ENCODE results near the gene FAM50B.

The FAM50B gene

GRCh38 chr6:3838992-3839867 lies 9.9 kb upstream of the FAM50B start:
- Histone ChIP-seq H3K27ac (ENCODE audit: low read depth, low read length) (no peak overlapping the region), H3K9me3 (ENCODE audit: low read length) (no peaks in the 10 kb centered on the region), H3K36me3 (ENCODE audit: insufficient read depth, low read length) (no peaks in the 10 kb centered on the region), H3K27me3 (ENCODE audit: control insufficient read depth in 1 of 2, insufficient read depth in 2 of 2, low read length in 2 of 2) (no peaks in the 10 kb centered on the region), H3K4me3 (ENCODE audit: low read depth in 1 of 2, low read length in 2 of 2) (no peak overlapping the region), H3K4me1 (ENCODE audit: insufficient read depth, low read length) (peaks cover 12% of the 10 kb centered on the region), H3K9ac (ENCODE audit: low read length) (no peak overlapping the region)

DNA sequence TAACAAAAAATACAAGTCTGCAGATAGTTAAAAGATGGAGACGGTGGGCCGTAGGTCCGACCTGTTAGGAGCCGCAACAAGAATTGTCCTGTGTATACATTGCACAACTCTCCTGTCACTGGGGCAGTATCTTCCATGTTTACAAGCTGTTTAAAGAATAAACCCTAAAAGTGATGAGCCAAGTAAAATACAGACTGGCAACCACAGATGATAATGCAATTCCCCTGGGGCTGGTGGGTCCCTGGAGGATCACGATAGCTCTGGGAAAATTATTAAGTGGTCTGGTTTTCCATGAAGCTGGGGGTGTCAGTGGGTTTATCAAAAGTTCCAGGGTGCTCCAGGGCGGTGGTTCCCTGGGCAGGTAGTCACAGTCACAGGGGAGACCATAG lies 8.1 kb upstream of the FAM50B start:
- H3K27me3 ChIP-seq (ENCODE audit: control insufficient read depth in 1 of 2, insufficient read depth in 2 of 2, low read length in 2 of 2), result no peaks in the 10 kb centered on the region
- no peaks in the 10 kb centered on the region for H3K9me3 ChIP-seq (ENCODE audit: low read length)
- no peak overlapping the region for H3K4me3 ChIP-seq (ENCODE audit: low read depth in 1 of 2, low read length in 2 of 2)
- peaks cover 12% of the 10 kb centered on the region for H3K4me1 ChIP-seq (ENCODE audit: insufficient read depth, low read length)
- H3K27ac ChIP-seq (ENCODE audit: low read depth, low read length), result no peak overlapping the region
- H3K9ac ChIP-seq (ENCODE audit: low read length), result no peak overlapping the region
- H3K36me3 ChIP-seq (ENCODE audit: insufficient read depth, low read length), result no peaks in the 10 kb centered on the region

DNA sequence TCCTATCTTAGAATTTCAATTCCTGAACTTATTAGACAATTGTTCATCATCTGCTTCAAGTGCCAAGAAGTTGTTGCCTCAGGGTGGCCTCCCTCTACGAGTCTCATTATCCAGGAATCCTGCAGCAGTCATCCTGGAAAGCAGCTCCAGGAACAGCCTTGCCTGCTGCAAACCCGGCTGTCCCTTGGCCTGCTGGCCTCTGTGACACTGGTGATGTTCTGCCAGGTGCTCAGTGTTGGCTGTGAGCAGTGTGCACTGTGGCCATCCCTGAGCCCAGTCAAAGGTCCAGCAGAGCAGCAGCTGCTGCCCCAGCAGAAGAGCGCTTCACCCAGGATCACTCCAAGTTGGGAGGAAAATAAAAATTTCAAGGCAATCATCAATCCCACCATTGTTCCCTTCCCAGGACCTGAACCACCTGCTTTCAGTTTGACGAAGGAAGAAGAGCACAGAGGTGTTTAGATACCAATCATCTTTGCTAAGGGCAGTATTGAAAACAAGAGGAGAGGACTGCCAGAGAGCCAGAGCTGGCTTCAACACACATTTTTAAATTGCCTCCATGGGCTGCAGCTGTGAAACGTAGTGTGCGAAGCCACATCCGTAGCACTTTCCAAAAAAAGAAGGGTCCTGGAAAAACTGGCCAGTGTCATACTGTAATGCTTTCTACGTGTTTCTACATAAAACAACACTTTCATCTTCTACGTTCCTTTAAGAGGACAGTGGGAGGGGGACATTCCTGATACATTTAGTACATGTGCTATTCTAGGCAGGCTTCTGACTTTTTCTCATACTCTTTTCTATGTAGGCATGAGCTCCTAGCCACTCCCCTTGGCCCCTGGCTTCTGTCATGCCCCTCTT lies 7.2 kb upstream of the FAM50B start:
- Histone ChIP-seq H3K4me3 (ENCODE audit: low read depth in 1 of 2, low read length in 2 of 2) (no peak overlapping the region), H3K9ac (ENCODE audit: low read length) (no peak overlapping the region), H3K27me3 (ENCODE audit: control insufficient read depth in 1 of 2, insufficient read depth in 2 of 2, low read length in 2 of 2) (no peaks in the 10 kb centered on the region), H3K4me1 (ENCODE audit: insufficient read depth, low read length) (peaks cover 12% of the 10 kb centered on the region), H3K36me3 (ENCODE audit: insufficient read depth, low read length) (no peaks in the 10 kb centered on the region), H3K27ac (ENCODE audit: low read depth, low read length) (no peak overlapping the region), H3K9me3 (ENCODE audit: low read length) (no peaks in the 10 kb centered on the region)

DNA sequence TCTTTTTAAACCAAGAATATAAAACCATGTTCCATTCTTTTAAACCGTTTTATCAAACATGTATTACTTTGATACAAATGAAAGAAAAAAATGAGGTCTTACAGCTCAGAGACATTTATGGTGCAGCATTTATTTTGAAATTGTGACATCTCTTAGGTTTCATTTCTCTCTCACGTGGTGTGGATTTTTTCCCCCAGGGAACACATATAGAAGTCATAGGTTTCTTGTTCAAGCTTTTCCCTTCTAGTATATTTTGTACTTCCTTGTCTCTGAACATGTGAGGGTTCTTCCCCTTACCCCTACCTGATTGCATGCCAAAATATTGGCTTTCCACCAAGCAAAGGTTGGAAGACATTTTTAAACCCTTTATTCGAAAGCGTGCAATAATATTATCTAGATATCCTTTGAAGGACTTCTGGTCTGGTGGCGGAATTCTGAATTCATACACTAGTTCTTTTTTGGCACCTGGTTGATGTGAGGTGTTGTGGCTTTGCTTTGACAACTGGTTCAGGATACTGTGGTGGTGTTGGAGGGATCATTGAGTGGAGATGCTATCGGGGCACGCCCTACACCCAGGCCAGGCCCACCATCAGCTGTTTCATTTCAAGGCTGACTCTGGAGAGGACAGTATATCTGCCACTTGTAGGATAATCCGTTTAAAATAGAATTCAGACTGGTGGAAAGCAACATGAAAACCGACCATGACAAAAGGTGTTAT lies 5.6 kb upstream of the FAM50B start:
- H3K36me3 ChIP-seq (ENCODE audit: insufficient read depth, low read length), result no peaks in the 10 kb centered on the region
- no peak overlapping the region for H3K9ac ChIP-seq (ENCODE audit: low read length)
- no peak overlapping the region for H3K4me3 ChIP-seq (ENCODE audit: low read depth in 1 of 2, low read length in 2 of 2)
- H3K9me3 ChIP-seq (ENCODE audit: low read length), result no peaks in the 10 kb centered on the region
- H3K27me3 ChIP-seq (ENCODE audit: control insufficient read depth in 1 of 2, insufficient read depth in 2 of 2, low read length in 2 of 2), result no peaks in the 10 kb centered on the region
- H3K27ac ChIP-seq (ENCODE audit: low read depth, low read length), result no peak overlapping the region
- H3K4me1 ChIP-seq (ENCODE audit: insufficient read depth, low read length), result peaks cover 16% of the 10 kb centered on the region

- no peaks in the 10 kb centered on the region for H3K27me3 ChIP-seq (ENCODE audit: control insufficient read depth in 1 of 2, insufficient read depth in 2 of 2, low read length in 2 of 2)
- H3K4me3 ChIP-seq (ENCODE audit: low read depth in 1 of 2, low read length in 2 of 2), result no peak overlapping the region
- peaks cover 18% of the 10 kb centered on the region for H3K4me1 ChIP-seq (ENCODE audit: insufficient read depth, low read length)
- no peaks in the 10 kb centered on the region for H3K9me3 ChIP-seq (ENCODE audit: low read length)
- no peak overlapping the region for H3K9ac ChIP-seq (ENCODE audit: low read length)
- no peak overlapping the region for H3K27ac ChIP-seq (ENCODE audit: low read depth, low read length)
- no peaks in the 10 kb centered on the region for H3K36me3 ChIP-seq (ENCODE audit: insufficient read depth, low read length)
Measured at GRCh38 chr6:3844097-3844463, 5.1 kb upstream of the FAM50B start.

DNA sequence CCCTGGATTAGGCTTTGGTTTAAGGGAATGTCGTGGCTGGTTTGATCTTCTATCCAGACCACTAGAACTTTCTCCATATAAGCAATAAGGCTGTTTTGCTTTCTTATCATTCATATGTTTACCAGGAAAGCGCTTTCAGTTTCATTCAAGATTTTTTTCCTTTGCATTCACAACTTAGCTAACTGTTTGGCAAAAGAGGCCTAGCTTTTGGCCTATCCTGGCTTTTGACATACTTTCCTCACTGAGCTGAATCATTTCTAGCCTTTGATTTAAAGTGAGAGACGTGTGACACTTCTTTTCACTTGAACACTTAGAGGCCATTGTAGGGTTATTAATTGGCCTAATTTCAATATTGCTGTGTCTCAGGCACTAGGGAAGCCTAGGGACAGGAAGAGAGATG lies 1.7 kb upstream of the FAM50B start:
- Histone ChIP-seq H3K27ac (ENCODE audit: low read depth, low read length) (no peak overlapping the region), H3K27me3 (ENCODE audit: control insufficient read depth in 1 of 2, insufficient read depth in 2 of 2, low read length in 2 of 2) (no peaks in the 10 kb centered on the region), H3K36me3 (ENCODE audit: insufficient read depth, low read length) (no peaks in the 10 kb centered on the region), H3K4me1 (ENCODE audit: insufficient read depth, low read length) (peaks cover 16% of the 10 kb centered on the region), H3K9me3 (ENCODE audit: low read length) (no peaks in the 10 kb centered on the region), H3K4me3 (ENCODE audit: low read depth in 1 of 2, low read length in 2 of 2) (no peak overlapping the region), H3K9ac (ENCODE audit: low read length) (no peak overlapping the region)

DNA sequence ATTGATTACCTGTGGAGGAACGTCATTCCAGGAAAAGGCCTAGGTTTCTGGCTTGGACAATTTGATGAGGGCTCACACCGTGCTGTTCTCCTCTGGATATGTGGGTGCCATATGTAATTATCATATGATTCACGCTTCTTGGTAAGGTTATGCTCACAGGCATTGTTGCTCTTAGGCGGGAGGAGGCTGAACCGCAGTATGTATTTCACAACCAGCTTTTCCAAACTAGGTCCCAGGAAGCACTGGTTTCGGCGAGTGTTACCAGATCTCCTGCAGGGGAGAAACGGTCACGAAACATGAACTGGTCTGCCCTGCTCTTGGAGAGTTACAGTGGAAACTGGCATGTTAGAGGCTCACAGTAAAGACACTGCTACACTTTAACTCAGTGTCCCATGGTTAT lies 793 bp upstream of the FAM50B start:
- Histone ChIP-seq H3K4me3 (ENCODE audit: low read depth in 1 of 2, low read length in 2 of 2) (peak overlapping the region; percentile 49 to 73), H3K9ac (ENCODE audit: low read length) (no peak overlapping the region), H3K27ac (ENCODE audit: low read depth, low read length) (peak overlapping the region; percentile 37), H3K9me3 (ENCODE audit: low read length) (no peaks in the 10 kb centered on the region), H3K36me3 (ENCODE audit: insufficient read depth, low read length) (no peaks in the 10 kb centered on the region), H3K27me3 (ENCODE audit: control insufficient read depth in 1 of 2, insufficient read depth in 2 of 2, low read length in 2 of 2) (no peaks in the 10 kb centered on the region), H3K4me1 (ENCODE audit: insufficient read depth, low read length) (peaks cover 13% of the 10 kb centered on the region)

DNA sequence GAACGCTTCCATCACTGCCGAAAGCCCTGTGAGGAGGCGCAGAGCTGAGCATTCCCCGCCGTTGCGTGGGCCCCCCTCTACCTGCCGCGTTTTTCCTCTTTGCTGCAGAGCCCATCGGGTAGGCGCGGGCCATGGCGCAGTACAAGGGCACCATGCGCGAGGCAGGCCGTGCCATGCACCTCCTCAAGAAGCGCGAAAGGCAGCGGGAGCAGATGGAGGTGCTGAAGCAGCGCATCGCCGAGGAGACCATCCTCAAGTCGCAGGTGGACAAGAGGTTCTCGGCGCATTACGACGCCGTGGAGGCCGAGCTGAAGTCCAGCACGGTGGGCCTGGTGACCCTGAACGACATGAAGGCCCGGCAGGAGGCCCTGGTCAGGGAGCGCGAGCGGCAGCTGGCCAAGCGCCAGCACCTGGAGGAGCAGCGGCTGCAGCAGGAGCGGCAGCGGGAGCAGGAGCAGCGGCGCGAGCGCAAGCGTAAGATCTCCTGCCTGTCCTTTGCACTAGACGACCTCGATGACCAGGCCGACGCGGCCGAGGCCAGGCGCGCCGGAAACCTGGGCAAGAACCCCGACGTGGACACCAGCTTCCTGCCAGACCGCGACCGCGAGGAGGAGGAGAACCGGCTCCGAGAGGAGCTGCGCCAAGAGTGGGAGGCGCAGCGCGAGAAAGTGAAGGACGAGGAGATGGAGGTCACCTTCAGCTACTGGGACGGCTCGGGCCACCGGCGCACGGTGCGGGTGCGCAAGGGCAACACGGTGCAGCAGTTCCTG lies 693 bp downstream of the FAM50B start:
- Histone ChIP-seq H3K27me3 (ENCODE audit: control insufficient read depth in 1 of 2, insufficient read depth in 2 of 2, low read length in 2 of 2) (no peaks in the 10 kb centered on the region), H3K9me3 (ENCODE audit: low read length) (no peaks in the 10 kb centered on the region), H3K27ac (ENCODE audit: low read depth, low read length) (peak overlapping the region; percentile 81), H3K4me3 (ENCODE audit: low read depth in 1 of 2, low read length in 2 of 2) (peak overlapping the region; percentile 49 to 64), H3K9ac (ENCODE audit: low read length) (no peak overlapping the region), H3K4me1 (ENCODE audit: insufficient read depth, low read length) (peaks cover 13% of the 10 kb centered on the region), H3K36me3 (ENCODE audit: insufficient read depth, low read length) (no peaks in the 10 kb centered on the region)

DNA sequence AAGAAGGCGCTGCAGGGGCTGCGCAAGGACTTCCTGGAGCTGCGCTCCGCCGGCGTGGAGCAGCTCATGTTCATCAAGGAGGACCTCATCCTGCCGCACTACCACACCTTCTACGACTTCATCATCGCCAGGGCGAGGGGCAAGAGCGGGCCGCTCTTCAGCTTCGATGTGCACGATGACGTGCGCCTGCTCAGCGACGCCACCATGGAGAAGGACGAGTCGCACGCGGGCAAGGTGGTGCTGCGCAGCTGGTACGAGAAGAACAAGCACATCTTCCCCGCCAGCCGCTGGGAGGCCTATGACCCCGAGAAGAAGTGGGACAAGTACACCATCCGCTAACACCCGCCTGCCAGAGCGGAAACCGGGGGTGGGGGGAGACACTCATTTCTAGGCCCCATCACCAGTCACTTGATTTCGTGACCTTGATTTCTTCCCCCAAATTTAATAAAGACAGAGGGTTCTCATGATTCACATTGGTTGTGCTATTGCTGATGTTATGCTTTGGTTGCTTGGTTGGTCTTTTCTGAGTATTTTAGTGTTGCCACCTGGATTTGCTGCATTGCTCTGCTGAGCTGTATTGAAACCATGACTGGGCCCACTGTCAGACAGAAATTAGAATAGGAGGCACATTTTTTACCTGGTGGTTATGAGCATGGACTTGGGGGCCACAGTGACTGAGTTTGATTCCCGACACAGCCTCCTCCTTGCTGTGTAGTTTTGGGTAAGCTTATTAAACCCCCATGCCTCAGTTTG lies 1.5 kb downstream of the FAM50B start:
- Histone ChIP-seq H3K9me3 (ENCODE audit: low read length) (no peaks in the 10 kb centered on the region), H3K9ac (ENCODE audit: low read length) (no peak overlapping the region), H3K27me3 (ENCODE audit: control insufficient read depth in 1 of 2, insufficient read depth in 2 of 2, low read length in 2 of 2) (no peaks in the 10 kb centered on the region), H3K27ac (ENCODE audit: low read depth, low read length) (no peak overlapping the region), H3K4me3 (ENCODE audit: low read depth in 1 of 2, low read length in 2 of 2) (peak overlapping the region in 1 of 2 donors; percentile 64), H3K4me1 (ENCODE audit: insufficient read depth, low read length) (peaks cover 13% of the 10 kb centered on the region), H3K36me3 (ENCODE audit: insufficient read depth, low read length) (no peaks in the 10 kb centered on the region)

DNA sequence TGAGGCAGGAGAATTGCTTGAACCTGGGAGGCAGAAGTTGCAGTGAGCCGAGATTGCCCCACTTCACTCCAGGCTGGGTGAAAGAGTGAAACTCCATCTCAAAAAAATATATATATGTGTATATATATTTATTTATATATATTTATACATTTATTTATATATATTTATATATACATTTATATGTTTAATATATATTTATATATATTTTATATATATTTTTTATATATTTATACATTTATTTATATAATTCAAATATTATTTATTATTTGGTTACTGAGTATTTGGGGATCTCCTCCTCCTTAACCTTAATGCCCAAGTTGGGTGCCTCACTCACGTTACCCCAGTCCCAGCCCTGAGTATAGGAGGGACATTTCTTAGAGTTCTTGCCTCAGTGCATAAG lies 2.7 kb downstream of the FAM50B start:
- Histone ChIP-seq H3K4me1 (ENCODE audit: insufficient read depth, low read length) (peaks cover 13% of the 10 kb centered on the region), H3K4me3 (ENCODE audit: low read depth in 1 of 2, low read length in 2 of 2) (no peak overlapping the region), H3K27ac (ENCODE audit: low read depth, low read length) (no peak overlapping the region), H3K27me3 (ENCODE audit: control insufficient read depth in 1 of 2, insufficient read depth in 2 of 2, low read length in 2 of 2) (no peaks in the 10 kb centered on the region), H3K36me3 (ENCODE audit: insufficient read depth, low read length) (no peaks in the 10 kb centered on the region), H3K9ac (ENCODE audit: low read length) (no peak overlapping the region), H3K9me3 (ENCODE audit: low read length) (no peaks in the 10 kb centered on the region)

All from muscle layer of colon (tissue), 2 donors.